Measurements from ENCODE around the gene NFIA. TPM values are rescaled to one million over a fixed set of nuclear protein-coding genes. Genes with fewer than 3 reads are reported as not detected.

Gene NFIA
- 2.4 and 3.9 TPM in 2 replicates for total RNA-seq

DNA sequence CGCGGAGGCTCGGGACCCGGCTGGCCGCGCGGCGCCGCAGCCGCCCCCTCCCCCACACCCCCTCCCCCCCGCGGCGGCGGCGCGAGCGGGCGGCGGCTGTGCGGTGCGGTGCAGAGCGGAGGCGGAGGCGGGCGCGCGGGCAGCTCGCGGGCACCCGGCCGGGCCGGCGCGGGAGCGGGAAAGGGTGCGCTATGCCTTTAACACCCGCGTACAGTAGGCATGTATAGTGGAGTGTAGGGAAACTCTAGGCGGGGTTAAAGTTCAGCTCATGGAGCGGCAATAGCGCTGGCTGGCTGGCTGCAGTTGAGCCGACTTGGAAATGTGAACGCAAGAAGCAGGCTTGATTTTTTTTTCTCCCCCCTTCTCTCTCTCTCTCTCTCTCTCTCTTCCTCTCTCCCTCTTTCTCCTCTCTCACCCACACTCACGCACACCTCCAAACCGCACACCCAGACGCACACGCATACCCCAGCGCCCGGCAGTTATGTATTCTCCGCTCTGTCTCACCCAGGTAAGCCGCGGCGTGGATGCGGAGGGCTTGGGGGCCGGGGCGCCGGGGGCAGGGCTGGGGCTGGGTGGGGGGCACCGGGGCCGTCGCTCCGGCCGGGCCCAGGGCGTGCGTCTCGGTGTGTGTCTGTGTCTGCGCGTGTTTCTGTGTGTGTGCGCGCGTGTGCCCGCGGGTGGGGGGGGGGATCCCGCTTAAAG is at the start of gene NFIA:
Gene NFIA (plus strand): TSS at position 251 of the 702 bp plus-strand sequence.

